Measurements from ENCODE around the gene FSTL4.

FSTL4 gene

GRCh38 chr5:133423618-133424282 lies 188.6 kb downstream of the FSTL4 start:
- DNase-seq, result peak; percentile 2

GRCh38 chr5:133423011-133423617 lies 189.2 kb downstream of the FSTL4 start:
- DNase-seq, result no peak

- DNase-seq, result no peak
These were observed 190.5 kb downstream of the FSTL4 start for GRCh38 chr5:133421806-133422205.

GRCh38 chr5:133421394-133421793 lies 190.9 kb downstream of the FSTL4 start:
- DNase-seq, result no peak

GRCh38 chr5:133420440-133421301 lies 191.7 kb downstream of the FSTL4 start:
- no peak for DNase-seq

GRCh38 chr5:133415906-133416305 lies 196.4 kb downstream of the FSTL4 start:
- no peak for DNase-seq

GRCh38 chr5:133415506-133415905 lies 196.8 kb downstream of the FSTL4 start:
- DNase-seq, result no peak

GRCh38 chr5:133412661-133413060 lies 199.7 kb downstream of the FSTL4 start:
- no peak for DNase-seq

- DNase-seq, result no peak
These were observed 202.0 kb downstream of the FSTL4 start for GRCh38 chr5:133410335-133410828.

GRCh38 chr5:133409210-133409674 lies 203.1 kb downstream of the FSTL4 start:
- DNase-seq, result no peak

GRCh38 chr5:133408322-133408721 lies 204.0 kb downstream of the FSTL4 start:
- no peak for DNase-seq

GRCh38 chr5:133406977-133407632 lies 205.2 kb downstream of the FSTL4 start:
- no peak for DNase-seq

- no peak for DNase-seq
These were observed 205.9 kb downstream of the FSTL4 start for GRCh38 chr5:133406208-133406976.

- DNase-seq, result no peak
These were observed 206.9 kb downstream of the FSTL4 start for GRCh38 chr5:133405275-133406034.

GRCh38 chr5:133404724-133405123 lies 207.6 kb downstream of the FSTL4 start:
- DNase-seq, result no peak

- no peak for DNase-seq
These were observed 208.5 kb downstream of the FSTL4 start for GRCh38 chr5:133403741-133404364.

GRCh38 chr5:133402775-133403174 lies 209.6 kb downstream of the FSTL4 start:
- DNase-seq, result no peak

GRCh38 chr5:133401731-133402347 lies 210.5 kb downstream of the FSTL4 start:
- DNase-seq, result no peak

GRCh38 chr5:133400831-133401351 lies 211.4 kb downstream of the FSTL4 start:
- no peak for DNase-seq

- DNase-seq, result no peak
These were observed 212.2 kb downstream of the FSTL4 start for GRCh38 chr5:133400120-133400519.
